Endothelial cell of umbilical vein (primary cell): Measurements from ENCODE around the gene DEXI. TPM values are rescaled to one million over a fixed set of nuclear protein-coding genes. Genes with fewer than 3 reads are reported as not detected.

Experiments used
- BruUV-seq: library from RNA; stranded (reverse); fragments of 400-500 nt; replicated peaks from 2 replicates; lab custom pipeline; 2021; lab: Mats Ljungman, UMichigan
- CTCF ChIA-PET: fragments of 300-600, 350-600 bp; sonication (Branson Sonifier 250); formaldehyde crosslinking; loops from one replicate; lab custom pipeline; 2021; ENCODE audit warnings: antibody characterized with exemption, inconsistent platforms; lab: Charles Lee
- POLR2A ChIA-PET: fragments of 300-600, 350-600 bp; sonication (Branson Sonifier 250); formaldehyde crosslinking; loops from one replicate; lab custom pipeline; 2021; ENCODE audit warnings: antibody characterized with exemption, inconsistent platforms; lab: Charles Lee
- DNase-seq: peaks from one replicate; pipeline ENCODE4 v3.0.0-alpha.2; 2011; ENCODE audit warnings: low read depth, low spot score
- FAIRE-seq: peaks from 2 replicates; lab custom pipeline; 2011; peaks lifted over from hg19 to GRCh38; lab: Jason Lieb, UNC
- H2AFZ ChIP-seq: 2 replicates; pipeline ENCODE4 v1.6.0; 2012; ENCODE audit warnings: low read depth, low read length, control low read depth, inconsistent platforms
- H3K27ac ChIP-seq: 2 replicates; pipeline ENCODE4 v1.5.1; 2011; ENCODE audit warnings: low read depth, mild to moderate bottlenecking, control low read depth, low read length, moderate library complexity; ENCODE audit not compliant: insufficient read depth
- H3K27me3 ChIP-seq, 2 experiments: 2 replicates each; pipeline versions ENCODE4 v1.6.0 to v1.6.1; 2011; ENCODE audit warnings: low read length in 2 of 2, mixed read lengths in 1 of 2; ENCODE audit not compliant: control insufficient read depth in 2 of 2, insufficient read depth in 2 of 2
- H3K36me3 ChIP-seq, 2 experiments: 2 replicates in 1 of 2; 3 replicates in 1 of 2; pipeline ENCODE4 v1.5.1; 2011; ENCODE audit warnings: low read length in 2 of 2, mild to moderate bottlenecking in 1 of 2, moderate library complexity in 1 of 2; ENCODE audit not compliant: control insufficient read depth in 2 of 2, insufficient read depth in 2 of 2; ENCODE audit errors: extremely low read depth in 1 of 2
- H3K4me1 ChIP-seq: 3 replicates; pipeline ENCODE4 v1.5.1; 2011; ENCODE audit warnings: mild to moderate bottlenecking, low read length; ENCODE audit not compliant: control insufficient read depth, insufficient read depth; ENCODE audit errors: extremely low read depth
- H3K4me2 ChIP-seq: 2 replicates; pipeline ENCODE4 v1.6.1; 2011; ENCODE audit warnings: low read length, control low read depth, mixed read lengths; ENCODE audit not compliant: insufficient read depth
- H3K4me3 ChIP-seq, 3 experiments: fragments of 200-600 bp in 1 of 3; sonication (generic), shearing (Covaris generic) in 1 of 3; replicated peaks in 1 of 3; 2 replicates each; pipeline ENCODE4 v1.5.1; 2011 to 2016; ENCODE audit warnings: control low read depth in 3 of 3, low read length in 3 of 3, mild to moderate bottlenecking in 2 of 3, inconsistent platforms in 1 of 3, low read depth in 1 of 3, moderate library complexity in 1 of 3; ENCODE audit not compliant: insufficient read depth in 1 of 3
- H3K79me2 ChIP-seq: 2 replicates; pipeline ENCODE4 v1.6.0; 2012; ENCODE audit warnings: low read length, inconsistent platforms; ENCODE audit not compliant: control insufficient read depth, insufficient read depth
- H3K9ac ChIP-seq: replicated peaks from 2 replicates; pipeline ENCODE3; 2011; ENCODE audit warnings: low read length, control low read depth; ENCODE audit not compliant: insufficient read depth; ENCODE audit errors: extremely low read depth
- H3K9me1 ChIP-seq: replicated peaks from 3 replicates; pipeline ENCODE4 v1.6.0; 2011; ENCODE audit warnings: mild to moderate bottlenecking, low read length; ENCODE audit not compliant: control insufficient read depth, insufficient read depth; ENCODE audit errors: extremely low read depth
- H3K9me3 ChIP-seq: replicated peaks from 2 replicates; pipeline ENCODE4 v1.5.1; 2012; ENCODE audit warnings: low read length, inconsistent platforms; ENCODE audit not compliant: control insufficient read depth, insufficient read depth
- H4K20me1 ChIP-seq: replicated peaks from 2 replicates; pipeline ENCODE3; 2011; ENCODE audit warnings: mild to moderate bottlenecking, low read length; ENCODE audit not compliant: control insufficient read depth, insufficient read depth; ENCODE audit errors: extremely low read depth
- EZH2 ChIP-seq: IDR thresholded peaks from 2 replicates; pipeline ENCODE4 v1.6.1; 2012; ENCODE audit warnings: borderline replicate concordance, low read depth, mild to moderate bottlenecking, moderate library complexity, low read length, inconsistent platforms; ENCODE audit not compliant: severe bottlenecking
- FOS ChIP-seq: IDR thresholded peaks from 2 replicates; pipeline ENCODE4 v1.6.1; 2011; ENCODE audit warnings: mild to moderate bottlenecking, low read length, moderate library complexity, borderline replicate concordance; ENCODE audit not compliant: insufficient read depth
- GATA2 ChIP-seq: IDR thresholded peaks from 2 replicates; pipeline ENCODE4 v1.7.0; 2011; ENCODE audit warnings: low read depth, mild to moderate bottlenecking, moderate library complexity, mixed read lengths, low read length; ENCODE audit not compliant: insufficient read length, insufficient read depth
- JUN ChIP-seq: IDR thresholded peaks from 2 replicates; pipeline ENCODE4 v1.6.1; 2011; ENCODE audit warnings: borderline replicate concordance, low read depth; ENCODE audit not compliant: insufficient read length, insufficient read depth
- MYC ChIP-seq: IDR thresholded peaks from one replicate; pipeline ENCODE4 v1.6.1; 2011; ENCODE audit warnings: mild to moderate bottlenecking, low read depth, low read length
- POLR2A ChIP-seq: IDR thresholded peaks from 2 replicates; pipeline ENCODE4 v1.6.1; 2012; ENCODE audit warnings: low read depth, mild to moderate bottlenecking, control low read depth, low read length
- POLR2AphosphoS5 ChIP-seq: IDR thresholded peaks from 2 replicates; pipeline ENCODE4 v1.6.1; 2012; ENCODE audit warnings: low read depth, mild to moderate bottlenecking, control low read depth, low read length, moderate library complexity; ENCODE audit not compliant: insufficient read depth
- dilution Hi-C: fragments of 300-500 bp; cut with MboI; formaldehyde crosslinking; loops from one replicate; pipeline ENCODE4 v1.15.0; 2019; ENCODE audit warnings: low sequenced_read_pairs; ENCODE audit not compliant: extremely low pct_ligation_motif_present
- intact Hi-C: fragments of 100-400 bp; cut with micrococcal nuclease; formaldehyde crosslinking; loops from one replicate; pipeline ENCODE4 v1.10.0; 2022
- polyA plus RNA-seq, 4 experiments: library from polyadenylated mRNA; depleted of rRNA in 3 of 4; stranded (reverse) in 3 of 4; unstranded in 1 of 4; fragments of >200 nt; gene quantifications; 2 replicates each; pipeline versions ENCODE4 v1.2.1 to v1.2.3, GENCODE V29; 2011 to 2012; ENCODE audit warnings: missing spikeins in 1 of 4
- total RNA-seq: library from RNA; stranded (reverse); gene quantifications from 2 replicates; pipeline ENCODE4 v1.2.3, GENCODE V29; 2021
- TF ChIP-seq, protein P1 (sequence below): IDR thresholded peaks from 2 replicates; pipeline ENCODE4 v1.6.1; 2011; ENCODE audit not compliant: insufficient read depth, insufficient read length
- TF ChIP-seq, protein P2 (sequence below), 2 donors: IDR thresholded peaks; 1 replicate in 1 of 2; 2 replicates in 1 of 2; pipeline ENCODE4 v1.5.1; 2011; ENCODE audit warnings: low read length in 2 of 2, mild to moderate bottlenecking in 2 of 2, moderate library complexity in 2 of 2, control low read depth in 1 of 2, inconsistent platforms in 1 of 2, low read depth in 1 of 2; ENCODE audit not compliant: insufficient read depth in 1 of 2; ENCODE audit errors: extremely low read depth in 1 of 2

The DEXI gene
- total and polyA plus RNA-seq, 2 donors (not counting 3 experiments of a cell fraction or from before 2014, with no cell fraction given) = 32.8 to 69.5 TPM

DNA sequence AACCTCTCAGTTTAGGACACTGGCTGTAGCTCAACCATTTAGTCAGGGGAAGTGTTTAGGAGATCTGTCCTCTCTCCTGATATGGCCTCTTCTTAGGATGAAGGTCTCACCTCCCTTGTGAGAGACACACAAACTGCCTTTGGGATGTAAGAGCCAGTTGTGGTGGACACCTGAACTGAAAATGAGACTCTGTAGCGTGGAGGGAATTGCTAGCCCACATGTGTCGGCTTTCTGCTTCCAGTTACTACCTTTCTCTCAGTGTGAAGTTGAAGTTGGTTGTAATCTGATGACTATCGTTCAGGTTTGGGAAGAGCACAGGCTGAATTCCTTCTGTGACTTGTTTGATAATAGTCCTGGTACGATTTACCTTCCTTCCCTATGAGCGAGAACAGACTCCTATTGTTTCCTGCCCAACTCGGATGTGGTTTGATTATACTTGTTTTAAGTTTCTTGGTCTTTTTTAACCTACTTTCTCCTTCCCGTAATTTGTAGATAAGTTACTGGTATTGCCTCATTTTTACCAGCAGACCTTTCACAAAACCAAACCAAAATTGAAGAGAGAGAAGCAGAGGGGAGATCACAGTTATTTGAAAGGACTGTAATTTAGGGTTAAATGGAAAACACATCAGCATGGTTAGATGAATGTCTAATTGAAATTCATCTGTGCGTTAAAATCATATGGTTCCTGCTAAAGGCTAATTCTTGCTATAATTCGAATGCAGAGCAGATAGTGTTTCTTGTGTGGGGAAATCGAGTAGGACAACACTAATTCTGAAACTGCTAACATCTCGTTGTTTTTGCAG, 45.3 kb upstream of the DEXI start:
- DNase-seq (no peak), FAIRE-seq (no peak)
- Histone ChIP-seq H3K27ac (no peak overlapping the region), H3K36me3 (no peaks in the 10 kb centered on the region), H3K9ac (no peak overlapping the region), H3K27me3 (no peaks in the 10 kb centered on the region), H3K9me3 (no peaks in the 10 kb centered on the region), H3K4me3 (no peak overlapping the region), H3K4me1 (peaks cover 19% of the 10 kb centered on the region), H3K79me2 (no peaks in the 10 kb centered on the region), H4K20me1 (no peaks in the 10 kb centered on the region), H3K9me1 (no peaks in the 10 kb centered on the region), H3K4me2 (no peak overlapping the region), H2AFZ (no peak overlapping the region)
- BruUV-seq = no TSS peak
- CTCF ChIA-PET = interaction anchor here (0.8 kb wide), 1 partner anchor 24 kb away, joined by 3 read pairs; no protein-coding TSS in a partner anchor
- POLR2A ChIA-PET = interaction anchor here (0.6 kb wide), 1 partner anchor 269 kb away, joined by 4 read pairs; the partner anchor contains the start of gene SOCS1
- intact Hi-C loops = no loop called here
- dilution Hi-C loops = no loop called here
- no peak for TF ChIP-seq JUN

DNA sequence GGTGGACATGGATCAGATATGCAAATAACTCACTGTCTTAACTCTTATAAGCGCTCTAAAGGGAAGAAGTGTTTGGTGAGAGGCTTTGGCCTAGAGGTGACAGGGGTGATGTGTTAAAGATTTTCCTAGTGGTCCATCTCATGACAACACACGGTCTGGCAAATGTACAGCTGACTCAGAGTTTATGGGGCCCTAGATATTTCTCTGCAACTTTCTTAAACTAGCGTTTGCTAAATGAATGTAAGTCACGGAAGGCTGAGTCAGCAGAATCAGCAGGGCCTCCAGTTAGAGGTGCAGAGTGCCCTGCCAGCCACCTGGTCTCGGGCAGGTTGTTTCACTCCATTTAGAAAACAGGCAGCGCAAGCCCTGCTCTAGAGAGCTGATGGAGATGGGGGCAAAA, 42.2 kb upstream of the DEXI start:
- H2AFZ ChIP-seq = no peak overlapping the region
- no TSS peak for BruUV-seq
- no peak overlapping the region for H3K4me3 ChIP-seq
- intact Hi-C loops = no loop called here
- no peak for FAIRE-seq
- no peak for DNase-seq
- no peaks in the 10 kb centered on the region for H4K20me1 ChIP-seq
- CTCF ChIA-PET = interaction anchor here (2.6 to 3.3 kb wide), 3 partner anchors 13 to 271 kb away, joined by 7 to 17 read pairs (median 16); partner anchors contain the start of gene SOCS1
- POLR2A ChIA-PET = interaction anchor here (0.5 kb wide), 1 partner anchor 368 kb away, joined by 3 read pairs; no protein-coding TSS in a partner anchor
- no peak overlapping the region for H3K9ac ChIP-seq
- H3K9me1 ChIP-seq = no peaks in the 10 kb centered on the region
- H3K27me3 ChIP-seq = no peaks in the 10 kb centered on the region
- dilution Hi-C loops = no loop called here
- H3K79me2 ChIP-seq = no peaks in the 10 kb centered on the region
- H3K27ac ChIP-seq = no peak overlapping the region
- TF ChIP-seq JUN = no peak
- no peak for TF ChIP-seq FOS
- no peak for TF ChIP-seq EZH2
- no peak for TF ChIP-seq MYC
- TF ChIP-seq, protein P1, sequence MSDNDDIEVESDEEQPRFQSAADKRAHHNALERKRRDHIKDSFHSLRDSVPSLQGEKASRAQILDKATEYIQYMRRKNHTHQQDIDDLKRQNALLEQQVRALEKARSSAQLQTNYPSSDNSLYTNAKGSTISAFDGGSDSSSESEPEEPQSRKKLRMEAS = no peak
- TF ChIP-seq, protein P2, sequence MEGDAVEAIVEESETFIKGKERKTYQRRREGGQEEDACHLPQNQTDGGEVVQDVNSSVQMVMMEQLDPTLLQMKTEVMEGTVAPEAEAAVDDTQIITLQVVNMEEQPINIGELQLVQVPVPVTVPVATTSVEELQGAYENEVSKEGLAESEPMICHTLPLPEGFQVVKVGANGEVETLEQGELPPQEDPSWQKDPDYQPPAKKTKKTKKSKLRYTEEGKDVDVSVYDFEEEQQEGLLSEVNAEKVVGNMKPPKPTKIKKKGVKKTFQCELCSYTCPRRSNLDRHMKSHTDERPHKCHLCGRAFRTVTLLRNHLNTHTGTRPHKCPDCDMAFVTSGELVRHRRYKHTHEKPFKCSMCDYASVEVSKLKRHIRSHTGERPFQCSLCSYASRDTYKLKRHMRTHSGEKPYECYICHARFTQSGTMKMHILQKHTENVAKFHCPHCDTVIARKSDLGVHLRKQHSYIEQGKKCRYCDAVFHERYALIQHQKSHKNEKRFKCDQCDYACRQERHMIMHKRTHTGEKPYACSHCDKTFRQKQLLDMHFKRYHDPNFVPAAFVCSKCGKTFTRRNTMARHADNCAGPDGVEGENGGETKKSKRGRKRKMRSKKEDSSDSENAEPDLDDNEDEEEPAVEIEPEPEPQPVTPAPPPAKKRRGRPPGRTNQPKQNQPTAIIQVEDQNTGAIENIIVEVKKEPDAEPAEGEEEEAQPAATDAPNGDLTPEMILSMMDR (IDR thresholded peaks at IDR 0.05; ENCODE audit: extremely low read depth in 1 of 2, insufficient read depth in 1 of 2, low read depth in 1 of 2, low read length in 2 of 2) = no peak
- TF ChIP-seq POLR2A = no peak
- TF ChIP-seq GATA2 = no peak
- no peak for TF ChIP-seq POLR2AphosphoS5
- H3K4me1 ChIP-seq = peaks cover 13% of the 10 kb centered on the region
- no peaks in the 10 kb centered on the region for H3K9me3 ChIP-seq
- H3K4me2 ChIP-seq = no peak overlapping the region
- H3K36me3 ChIP-seq = peaks cover 0 to 2% of the 10 kb centered on the region in 2 experiments
